HEK293 (cell line): Measurements from ENCODE around the gene EXD1.

Experiments used
- CTCF ChIA-PET: fragments of 350-600 bp; formaldehyde crosslinking; extraction: SDS; loops from one replicate; lab custom pipeline; 2021; ENCODE audit warnings: antibody characterized with exemption; lab: Yijun Ruan, JAX
- POLR2A ChIA-PET: fragments of 300-600 bp; formaldehyde crosslinking; extraction: SDS; loops from one replicate; lab custom pipeline; 2020; ENCODE audit warnings: antibody characterized with exemption, inconsistent platforms; lab: Yijun Ruan, JAX
- H3K27ac ChIP-seq: fragments of 200-500 bp; sonication (Bioruptor generic); 2 replicates; pipeline ENCODE4 v1.5.1; 2014; ENCODE audit warnings: low read depth, low read length, control low read depth, inconsistent platforms; ENCODE audit errors: extremely low read depth
- H3K36me3 ChIP-seq, 2 experiments: fragments of 200-500 bp in 1 of 2; sonication (Bioruptor generic) in 1 of 2; 1 replicate in 1 of 2; 2 replicates in 1 of 2; pipeline ENCODE4 v1.5.1; 2014 to 2017; ENCODE audit warnings: inconsistent platforms in 2 of 2, low read length in 2 of 2; ENCODE audit not compliant: control insufficient read depth in 2 of 2, insufficient read depth in 1 of 2
- H3K4me1 ChIP-seq: fragments of 200-500 bp; sonication (Bioruptor generic); 2 replicates; pipeline ENCODE4 v1.5.1; 2014; ENCODE audit warnings: mild to moderate bottlenecking, low read length, inconsistent platforms; ENCODE audit not compliant: control insufficient read depth, insufficient read depth
- H3K4me3 ChIP-seq: 2 replicates; pipeline ENCODE4 v1.5.1; 2011; ENCODE audit warnings: low read depth, mild to moderate bottlenecking, control low read depth, low read length, moderate library complexity
- H3K9me3 ChIP-seq: fragments of 200-500 bp; sonication (Bioruptor generic); 2 replicates; pipeline ENCODE4 v1.5.1; 2014; ENCODE audit warnings: low read depth, low read length, inconsistent platforms; ENCODE audit not compliant: control insufficient read depth, insufficient read depth
- GFI1B ChIP-seq: fragments of 450-650 bp; formaldehyde crosslinking; IDR thresholded peaks from 2 replicates; pipeline ENCODE4 v1.5.1; 2016; ENCODE audit warnings: missing biosample characterization, missing genetic modification characterization
- HOXD13 ChIP-seq: sonication (generic); formaldehyde crosslinking; IDR thresholded peaks from 2 replicates; pipeline ENCODE4 v1.8.0; 2022; ENCODE audit warnings: missing genetic modification reagents, borderline replicate concordance
- RBAK ChIP-seq: fragments of 450-650 bp; formaldehyde crosslinking; IDR thresholded peaks from 2 replicates; pipeline ENCODE4 v1.5.1; 2016; ENCODE audit warnings: missing biosample characterization, missing genetic modification characterization
- WT1 ChIP-seq: fragments of 450-650 bp; formaldehyde crosslinking; IDR thresholded peaks from 2 replicates; pipeline ENCODE4 v1.5.1; 2016; ENCODE audit warnings: missing biosample characterization, missing genetic modification characterization
- YY1 ChIP-seq: fragments of 450-650 bp; formaldehyde crosslinking; IDR thresholded peaks from 2 replicates; pipeline ENCODE4 v1.5.1; 2018; ENCODE audit warnings: missing biosample characterization, missing genetic modification characterization
- ZBTB26 ChIP-seq: fragments of 450-650 bp; formaldehyde crosslinking; optimal IDR thresholded peaks from 2 replicates; pipeline ENCODE3; 2016; ENCODE audit warnings: missing biosample characterization, mild to moderate bottlenecking, missing genetic modification characterization
- ZBTB8A ChIP-seq: fragments of 450-650 bp; formaldehyde crosslinking; IDR thresholded peaks from 2 replicates; pipeline ENCODE4 v1.5.1; 2016; ENCODE audit warnings: missing biosample characterization, missing genetic modification characterization
- ZNF155 ChIP-seq: fragments of 450-650 bp; formaldehyde crosslinking; IDR thresholded peaks from 2 replicates; pipeline ENCODE4 v1.5.1; 2016; ENCODE audit warnings: missing biosample characterization, missing genetic modification characterization
- ZNF221 ChIP-seq: fragments of 450-650 bp; formaldehyde crosslinking; IDR thresholded peaks from 2 replicates; pipeline ENCODE4 v1.5.1; 2017; ENCODE audit warnings: missing biosample characterization, missing genetic modification characterization, borderline replicate concordance
- ZNF266 ChIP-seq: fragments of 450-650 bp; formaldehyde crosslinking; IDR thresholded peaks from 2 replicates; pipeline ENCODE4 v1.5.1; 2016; ENCODE audit warnings: missing biosample characterization, missing genetic modification characterization, low read depth
- ZNF311 ChIP-seq: fragments of 450-650 bp; formaldehyde crosslinking; IDR thresholded peaks from 2 replicates; pipeline ENCODE4 v1.5.1; 2017; ENCODE audit warnings: missing biosample characterization, missing genetic modification characterization, borderline replicate concordance
- ZNF335 ChIP-seq: fragments of 450-650 bp; formaldehyde crosslinking; conservative IDR thresholded peaks from 2 replicates; pipeline ENCODE4 v1.5.1; 2016; ENCODE audit warnings: missing biosample characterization, missing genetic modification characterization
- ZNF394 ChIP-seq: fragments of 450-650 bp; formaldehyde crosslinking; IDR thresholded peaks from 2 replicates; pipeline ENCODE4 v1.5.1; 2016; ENCODE audit warnings: missing biosample characterization, missing genetic modification characterization, mild to moderate bottlenecking, moderate library complexity, borderline replicate concordance
- ZNF560 ChIP-seq: fragments of 450-650 bp; formaldehyde crosslinking; IDR thresholded peaks from 2 replicates; pipeline ENCODE4 v1.5.1; 2017; ENCODE audit warnings: missing biosample characterization, missing genetic modification characterization, borderline replicate concordance
- ZNF621 ChIP-seq: fragments of 450-650 bp; formaldehyde crosslinking; IDR thresholded peaks from 2 replicates; pipeline ENCODE4 v1.5.1; 2017; ENCODE audit warnings: missing biosample characterization, missing genetic modification characterization
- TF ChIP-seq, protein P1 (sequence below): fragments of 450-650 bp; formaldehyde crosslinking; IDR thresholded peaks from 2 replicates; pipeline ENCODE4 v1.5.1; 2016; ENCODE audit warnings: missing biosample characterization, missing genetic modification characterization
- TF ChIP-seq, protein P2 (sequence below): IDR thresholded peaks from 2 replicates; pipeline ENCODE4 v1.6.1; 2011; ENCODE audit warnings: mild to moderate bottlenecking, low read depth, low read length, borderline replicate concordance
- TF ChIP-seq, protein P3 (sequence below): fragments of 450-650 bp; formaldehyde crosslinking; IDR thresholded peaks from 2 replicates; pipeline ENCODE4 v1.5.1; 2016; ENCODE audit warnings: missing biosample characterization, missing genetic modification characterization, low read depth
- TF ChIP-seq, protein P4 (sequence below): fragments of 450-650 bp; formaldehyde crosslinking; conservative IDR thresholded peaks from 2 replicates; pipeline ENCODE4 v1.5.1; 2016; ENCODE audit warnings: low read depth, missing biosample characterization, missing genetic modification characterization
- TF ChIP-seq, protein P5 (sequence below): fragments of 450-650 bp; formaldehyde crosslinking; IDR thresholded peaks from 2 replicates; pipeline ENCODE4; 2016; ENCODE audit warnings: missing biosample characterization, missing genetic modification characterization

EXD1 gene

DNA sequence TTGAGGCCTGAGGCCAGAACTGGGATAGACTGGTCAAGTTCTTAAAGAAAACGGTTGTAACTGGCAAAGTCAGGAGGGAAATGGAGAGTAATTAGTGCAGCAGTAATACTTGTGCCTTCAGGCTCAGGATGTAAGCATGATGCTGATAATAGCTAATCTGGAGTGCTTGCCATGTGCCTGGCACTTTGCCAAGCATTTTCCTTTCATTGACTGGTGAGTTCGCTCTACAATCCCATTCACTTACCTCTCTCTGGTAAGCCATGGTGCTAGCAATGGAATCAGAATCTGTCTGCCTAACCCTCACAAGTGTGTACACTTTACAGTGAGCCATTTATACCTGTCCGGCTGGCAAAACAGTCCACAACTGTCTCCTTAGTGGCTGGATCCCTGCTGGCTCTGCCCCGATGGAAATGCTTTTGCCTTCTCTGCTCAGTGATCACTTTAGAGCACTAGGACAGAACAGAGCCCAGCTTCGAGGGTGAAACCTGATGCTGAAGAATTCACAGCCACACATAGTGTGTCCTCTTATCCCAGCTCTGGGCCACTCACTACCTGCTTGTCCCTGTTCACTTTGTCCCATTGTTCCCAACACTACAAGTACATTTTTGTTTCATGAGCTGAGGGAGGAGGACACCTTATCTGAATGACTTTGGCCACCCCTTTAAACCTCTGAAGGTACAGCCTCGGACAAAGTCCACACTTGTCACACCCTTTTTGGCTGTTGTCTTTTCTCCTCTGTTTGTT, 10.8 kb upstream of the EXD1 start (continued):
- TF ChIP-seq, protein P1, sequence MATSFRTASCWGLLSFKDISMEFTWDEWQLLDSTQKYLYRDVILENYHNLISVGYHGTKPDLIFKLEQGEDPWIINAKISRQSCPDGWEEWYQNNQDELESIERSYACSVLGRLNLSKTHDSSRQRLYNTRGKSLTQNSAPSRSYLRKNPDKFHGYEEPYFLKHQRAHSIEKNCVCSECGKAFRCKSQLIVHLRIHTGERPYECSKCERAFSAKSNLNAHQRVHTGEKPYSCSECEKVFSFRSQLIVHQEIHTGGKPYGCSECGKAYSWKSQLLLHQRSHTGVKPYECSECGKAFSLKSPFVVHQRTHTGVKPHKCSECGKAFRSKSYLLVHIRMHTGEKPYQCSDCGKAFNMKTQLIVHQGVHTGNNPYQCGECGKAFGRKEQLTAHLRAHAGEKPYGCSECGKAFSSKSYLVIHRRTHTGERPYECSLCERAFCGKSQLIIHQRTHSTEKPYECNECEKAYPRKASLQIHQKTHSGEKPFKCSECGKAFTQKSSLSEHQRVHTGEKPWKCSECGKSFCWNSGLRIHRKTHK (tag by site-specific recombination): no peak
- TF ChIP-seq, protein P2, sequence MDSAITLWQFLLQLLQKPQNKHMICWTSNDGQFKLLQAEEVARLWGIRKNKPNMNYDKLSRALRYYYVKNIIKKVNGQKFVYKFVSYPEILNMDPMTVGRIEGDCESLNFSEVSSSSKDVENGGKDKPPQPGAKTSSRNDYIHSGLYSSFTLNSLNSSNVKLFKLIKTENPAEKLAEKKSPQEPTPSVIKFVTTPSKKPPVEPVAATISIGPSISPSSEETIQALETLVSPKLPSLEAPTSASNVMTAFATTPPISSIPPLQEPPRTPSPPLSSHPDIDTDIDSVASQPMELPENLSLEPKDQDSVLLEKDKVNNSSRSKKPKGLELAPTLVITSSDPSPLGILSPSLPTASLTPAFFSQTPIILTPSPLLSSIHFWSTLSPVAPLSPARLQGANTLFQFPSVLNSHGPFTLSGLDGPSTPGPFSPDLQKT: no peak
- no peak for TF ChIP-seq YY1 (tag by site-specific recombination)

GRCh38 chr15:41238100-41238499, 7.5 kb upstream of the EXD1 start:
- TF ChIP-seq ZBTB8A (tag by site-specific recombination) (no peak), RBAK (tag by site-specific recombination) (no peak), ZBTB26 (tag by site-specific recombination) (no peak), ZNF221 (no peak), ZNF266 (tag by site-specific recombination) (no peak), ZNF621 (tag by site-specific recombination) (no peak), ZNF311 (tag by site-specific recombination) (no peak), GFI1B (no peak), ZNF155 (tag by site-specific recombination) (no peak), ZNF560 (tag by site-specific recombination) (no peak), ZNF335 (tag by site-specific recombination) (no peak), HOXD13 (no peak), WT1 (no peak), ZNF394 (no peak)
- TF ChIP-seq, protein P3, sequence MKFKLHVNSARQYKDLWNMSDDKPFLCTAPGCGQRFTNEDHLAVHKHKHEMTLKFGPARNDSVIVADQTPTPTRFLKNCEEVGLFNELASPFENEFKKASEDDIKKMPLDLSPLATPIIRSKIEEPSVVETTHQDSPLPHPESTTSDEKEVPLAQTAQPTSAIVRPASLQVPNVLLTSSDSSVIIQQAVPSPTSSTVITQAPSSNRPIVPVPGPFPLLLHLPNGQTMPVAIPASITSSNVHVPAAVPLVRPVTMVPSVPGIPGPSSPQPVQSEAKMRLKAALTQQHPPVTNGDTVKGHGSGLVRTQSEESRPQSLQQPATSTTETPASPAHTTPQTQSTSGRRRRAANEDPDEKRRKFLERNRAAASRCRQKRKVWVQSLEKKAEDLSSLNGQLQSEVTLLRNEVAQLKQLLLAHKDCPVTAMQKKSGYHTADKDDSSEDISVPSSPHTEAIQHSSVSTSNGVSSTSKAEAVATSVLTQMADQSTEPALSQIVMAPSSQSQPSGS (tag by site-specific recombination): no peak
- TF ChIP-seq, protein P4, sequence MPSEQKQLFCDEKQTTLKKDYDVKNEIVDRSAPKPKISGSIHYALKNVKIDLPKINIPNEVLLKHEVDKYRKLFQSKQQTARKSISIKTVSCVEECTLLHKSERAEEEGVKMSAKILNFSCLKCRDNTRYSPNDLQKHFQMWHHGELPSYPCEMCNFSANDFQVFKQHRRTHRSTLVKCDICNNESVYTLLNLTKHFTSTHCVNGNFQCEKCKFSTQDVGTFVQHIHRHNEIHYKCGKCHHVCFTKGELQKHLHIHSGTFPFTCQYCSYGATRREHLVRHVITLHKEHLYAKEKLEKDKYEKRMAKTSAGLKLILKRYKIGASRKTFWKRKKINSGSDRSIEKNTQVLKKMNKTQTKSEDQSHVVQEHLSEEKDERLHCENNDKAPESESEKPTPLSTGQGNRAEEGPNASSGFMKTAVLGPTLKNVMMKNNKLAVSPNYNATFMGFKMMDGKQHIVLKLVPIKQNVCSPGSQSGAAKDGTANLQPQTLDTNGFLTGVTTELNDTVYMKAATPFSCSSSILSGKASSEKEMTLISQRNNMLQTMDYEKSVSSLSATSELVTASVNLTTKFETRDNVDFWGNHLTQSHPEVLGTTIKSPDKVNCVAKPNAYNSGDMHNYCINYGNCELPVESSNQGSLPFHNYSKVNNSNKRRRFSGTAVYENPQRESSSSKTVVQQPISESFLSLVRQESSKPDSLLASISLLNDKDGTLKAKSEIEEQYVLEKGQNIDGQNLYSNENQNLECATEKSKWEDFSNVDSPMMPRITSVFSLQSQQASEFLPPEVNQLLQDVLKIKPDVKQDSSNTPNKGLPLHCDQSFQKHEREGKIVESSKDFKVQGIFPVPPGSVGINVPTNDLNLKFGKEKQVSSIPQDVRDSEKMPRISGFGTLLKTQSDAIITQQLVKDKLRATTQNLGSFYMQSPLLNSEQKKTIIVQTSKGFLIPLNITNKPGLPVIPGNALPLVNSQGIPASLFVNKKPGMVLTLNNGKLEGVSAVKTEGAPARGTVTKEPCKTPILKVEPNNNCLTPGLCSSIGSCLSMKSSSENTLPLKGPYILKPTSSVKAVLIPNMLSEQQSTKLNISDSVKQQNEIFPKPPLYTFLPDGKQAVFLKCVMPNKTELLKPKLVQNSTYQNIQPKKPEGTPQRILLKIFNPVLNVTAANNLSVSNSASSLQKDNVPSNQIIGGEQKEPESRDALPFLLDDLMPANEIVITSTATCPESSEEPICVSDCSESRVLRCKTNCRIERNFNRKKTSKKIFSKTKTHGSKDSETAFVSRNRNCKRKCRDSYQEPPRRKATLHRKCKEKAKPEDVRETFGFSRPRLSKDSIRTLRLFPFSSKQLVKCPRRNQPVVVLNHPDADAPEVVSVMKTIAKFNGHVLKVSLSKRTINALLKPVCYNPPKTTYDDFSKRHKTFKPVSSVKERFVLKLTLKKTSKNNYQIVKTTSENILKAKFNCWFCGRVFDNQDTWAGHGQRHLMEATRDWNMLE: no peak
- TF ChIP-seq, protein P5, sequence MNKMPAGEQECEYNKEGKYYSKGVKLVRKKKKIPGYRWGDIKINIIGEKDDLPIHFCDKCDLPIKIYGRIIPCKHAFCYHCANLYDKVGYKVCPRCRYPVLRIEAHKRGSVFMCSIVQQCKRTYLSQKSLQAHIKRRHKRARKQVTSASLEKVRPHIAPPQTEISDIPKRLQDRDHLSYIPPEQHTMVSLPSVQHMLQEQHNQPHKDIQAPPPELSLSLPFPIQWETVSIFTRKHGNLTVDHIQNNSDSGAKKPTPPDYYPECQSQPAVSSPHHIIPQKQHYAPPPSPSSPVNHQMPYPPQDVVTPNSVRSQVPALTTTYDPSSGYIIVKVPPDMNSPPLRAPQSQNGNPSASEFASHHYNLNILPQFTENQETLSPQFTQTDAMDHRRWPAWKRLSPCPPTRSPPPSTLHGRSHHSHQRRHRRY (tag by site-specific recombination): no peak
- no peaks in the 10 kb centered on the region for H3K9me3 ChIP-seq
- ChIA-PET CTCF (interaction anchor here (0.6 kb wide), 1 partner anchor 296 kb away, joined by 3 read pairs; no protein-coding TSS in a partner anchor), POLR2A (no interaction called here)
- no peaks in the 10 kb centered on the region; a peak in 1 of 3 replicates for H3K36me3 ChIP-seq
- no peaks in the 10 kb centered on the region for H3K4me1 ChIP-seq
- H3K27ac ChIP-seq: no peak overlapping the region
- no peak overlapping the region for H3K4me3 ChIP-seq
